HG03064 (cell line): ENCODE results near the gene MGRN1.
"Not testable (repeated sequence)": the region's sequence is repeated elsewhere in the genome, so short reads cannot be mapped to it uniquely, and the experiment has no call there.

ENCODE experiments used
- ATAC-seq: cut with Tn5 transposase; IDR thresholded peaks from one replicate; pipeline ENCODE4 v1.9.1; 2021; ENCODE audit warnings: low read depth; ENCODE audit not compliant: unreplicated experiment

The MGRN1 gene

DNA sequence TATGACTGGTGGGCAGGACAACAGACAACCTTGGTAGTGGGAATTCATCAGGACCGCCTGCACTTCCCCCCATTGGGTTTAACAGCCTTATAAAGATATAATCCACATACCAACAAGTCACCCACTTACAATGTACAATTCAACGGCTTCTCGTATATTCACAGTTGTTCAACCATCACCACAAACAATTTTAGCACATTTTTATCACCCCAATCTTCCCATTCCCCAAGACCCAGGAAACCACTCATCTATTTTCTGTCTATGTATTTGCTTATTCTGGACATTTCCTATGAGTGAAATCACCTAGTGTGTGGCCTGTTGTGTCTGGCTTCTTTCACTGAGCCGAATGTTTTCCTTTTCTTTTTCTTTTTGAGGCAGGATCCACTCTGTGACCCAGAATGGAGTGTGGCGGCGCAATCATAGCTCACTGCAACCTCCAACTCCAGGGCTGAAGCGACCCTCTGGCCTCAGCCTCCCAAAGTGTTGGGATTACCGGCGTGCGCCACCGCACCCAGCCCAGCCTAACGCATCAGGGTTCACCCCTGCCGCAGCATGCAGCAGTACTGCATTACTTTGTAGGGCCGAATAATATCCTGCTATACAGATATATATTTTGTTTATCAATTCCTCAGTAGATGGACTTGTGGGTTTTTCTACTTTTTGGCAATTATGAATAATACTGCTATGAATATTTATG is 98.6 kb downstream of the MGRN1 start:
- no peak for ATAC-seq

GRCh38 chr16:4724661-4725270 is 100.1 kb downstream of the MGRN1 start:
- ATAC-seq, result no peak

DNA sequence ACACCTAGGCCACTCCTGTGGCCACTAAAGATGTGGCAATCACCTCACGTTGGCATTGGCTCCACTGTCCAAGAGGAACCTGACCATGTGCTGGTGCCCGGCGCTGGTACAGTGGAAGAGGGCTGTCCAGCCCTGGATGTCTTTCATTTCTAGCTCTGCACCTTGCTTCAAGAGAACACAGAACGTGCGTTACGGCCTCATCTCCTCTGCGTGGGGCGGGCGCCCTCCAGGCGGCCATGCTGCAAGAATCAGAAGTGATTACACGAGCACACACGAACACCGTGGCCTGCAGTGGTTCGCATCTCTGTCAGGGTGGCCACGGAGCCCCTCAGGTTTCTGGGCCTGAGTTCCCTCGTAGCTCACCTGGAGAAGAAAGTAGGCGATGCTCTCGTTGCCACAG is 102.0 kb downstream of the MGRN1 start:
- ATAC-seq, result no peak

- no peak for ATAC-seq
Measured at GRCh38 chr16:4728676-4729075, 104.0 kb downstream of the MGRN1 start.

DNA sequence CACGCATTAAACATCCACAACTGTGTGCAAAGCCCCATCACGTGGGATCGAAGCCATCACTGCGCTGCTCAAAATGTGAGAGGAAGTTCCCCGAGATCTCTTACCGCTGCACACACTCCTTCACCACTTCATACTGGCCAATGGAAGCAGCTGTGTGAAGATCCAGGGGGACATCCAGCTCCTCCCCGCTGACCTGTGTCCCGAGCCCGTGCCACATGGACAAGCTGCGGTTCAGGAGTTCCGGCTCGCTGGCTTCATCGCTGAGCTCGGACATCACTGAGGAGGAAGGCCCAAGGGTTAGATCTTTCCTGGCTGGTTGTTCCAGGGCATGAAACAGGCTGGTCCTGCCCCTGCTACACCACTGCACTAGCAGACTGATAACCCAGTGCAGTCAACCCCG is 105.2 kb downstream of the MGRN1 start:
- no peak for ATAC-seq

DNA sequence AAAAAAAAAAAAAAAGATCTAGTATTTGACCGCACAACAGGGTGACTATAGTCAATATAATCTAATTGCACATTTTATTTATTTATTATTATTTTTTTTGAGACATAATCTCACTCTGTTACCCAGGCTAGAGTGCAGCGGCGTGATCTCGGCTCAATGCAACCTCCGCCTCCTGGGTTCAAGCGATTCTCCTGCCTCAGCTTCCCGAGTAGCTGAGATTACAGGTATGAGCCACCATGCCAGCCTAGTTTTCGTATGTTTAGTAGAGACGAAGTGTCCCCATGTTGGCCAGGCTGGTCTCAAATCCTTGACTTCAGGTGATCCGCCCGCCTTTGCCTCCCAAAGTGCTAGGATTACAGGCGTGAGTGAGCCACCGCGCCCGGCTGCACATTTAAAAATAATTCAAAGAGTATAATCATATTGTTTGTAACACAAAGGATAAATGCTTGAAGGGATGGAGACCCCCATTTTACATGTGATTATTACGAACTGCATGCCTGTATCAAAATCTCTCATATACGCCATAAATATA is 108.7 kb downstream of the MGRN1 start:
- no peak for ATAC-seq

- ATAC-seq, result no peak
Measured at GRCh38 chr16:4733747-4734062, 109.1 kb downstream of the MGRN1 start.

DNA sequence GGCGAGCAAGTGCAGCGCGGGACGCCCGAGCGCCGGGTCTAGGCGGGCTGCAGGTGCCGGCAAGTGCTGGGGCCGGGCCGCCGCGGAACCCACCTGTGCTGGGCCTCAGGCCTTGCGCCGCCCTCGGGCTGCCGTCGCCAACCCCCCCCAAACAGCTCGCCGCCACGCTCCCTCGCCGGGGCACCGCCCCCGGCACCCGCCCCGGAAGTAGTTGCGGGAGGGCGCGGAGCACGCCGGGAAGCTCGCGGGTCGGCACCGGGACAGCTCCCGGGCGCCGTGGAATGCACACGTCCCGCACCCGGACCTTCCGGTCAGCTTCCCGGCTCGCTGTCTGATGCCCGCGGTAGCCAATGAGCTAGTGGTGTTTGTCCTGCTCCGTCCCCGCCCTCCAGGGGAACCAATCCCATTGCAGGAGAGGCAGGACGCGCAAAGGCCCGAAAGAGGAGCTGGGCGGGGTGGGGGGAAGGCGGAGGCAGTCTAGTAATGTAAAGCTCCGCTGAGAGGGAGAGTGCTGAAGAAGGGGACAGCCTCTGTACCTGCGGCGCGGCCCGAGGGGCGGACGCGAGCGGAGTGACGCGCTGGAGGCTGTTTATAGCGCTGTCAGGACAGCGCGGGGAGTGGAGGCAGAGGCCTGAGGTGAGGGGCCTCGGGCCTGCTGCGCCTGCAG is 109.6 kb downstream of the MGRN1 start, which contains the start of the genes ANKS3 and DNAAF8:
Gene ANKS3, minus strand, starts transcription at position 209 of the 667 bp plus-strand sequence. CDS start 4,122 bp downstream, outside the sequence.
Gene DNAAF8, plus strand, starts transcription at position 475 of the 667 bp plus-strand sequence. CDS start 1,978 bp downstream, outside the sequence.
- peak; percentile 57 for ATAC-seq

DNA sequence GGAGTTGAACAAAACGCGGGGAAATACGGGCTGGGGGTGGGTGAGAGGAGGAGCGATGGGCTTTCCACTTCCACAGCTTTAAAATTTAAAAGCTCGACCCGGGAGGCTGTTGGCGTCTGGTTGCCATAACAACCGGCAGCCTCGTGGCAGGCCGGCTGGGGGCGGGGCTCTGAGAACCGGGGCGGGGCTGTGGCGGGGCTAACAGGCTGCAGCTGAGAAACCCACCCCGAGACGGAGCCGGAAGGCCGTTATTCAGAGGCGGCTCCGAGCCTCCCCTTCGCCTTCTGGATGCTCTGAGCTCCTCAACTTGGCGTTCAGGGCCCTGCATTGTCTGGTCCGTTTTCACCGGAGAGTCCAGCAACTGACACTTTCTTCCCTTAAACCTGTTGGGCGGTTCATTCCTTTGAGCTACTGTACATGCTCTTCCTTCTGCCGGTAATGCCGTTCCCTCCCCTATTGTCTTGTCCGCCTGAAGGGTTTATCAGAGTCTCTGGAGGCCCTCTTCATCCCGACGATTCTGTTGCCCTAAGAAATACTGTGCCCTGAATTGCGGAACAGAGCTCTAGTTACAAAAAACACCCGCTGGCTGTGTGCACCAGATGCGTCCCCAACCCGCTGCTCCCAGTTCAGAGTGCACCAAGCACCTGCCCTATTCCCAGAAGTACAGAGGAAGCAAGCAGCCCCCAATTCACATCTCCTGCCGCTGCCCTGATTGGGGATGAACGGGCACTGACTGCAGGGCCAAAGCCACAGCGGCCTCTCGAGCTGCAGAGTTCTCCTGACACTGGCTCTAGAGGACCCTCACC is 110.3 kb downstream of the MGRN1 start:
- ATAC-seq, result peak; percentile 49

DNA sequence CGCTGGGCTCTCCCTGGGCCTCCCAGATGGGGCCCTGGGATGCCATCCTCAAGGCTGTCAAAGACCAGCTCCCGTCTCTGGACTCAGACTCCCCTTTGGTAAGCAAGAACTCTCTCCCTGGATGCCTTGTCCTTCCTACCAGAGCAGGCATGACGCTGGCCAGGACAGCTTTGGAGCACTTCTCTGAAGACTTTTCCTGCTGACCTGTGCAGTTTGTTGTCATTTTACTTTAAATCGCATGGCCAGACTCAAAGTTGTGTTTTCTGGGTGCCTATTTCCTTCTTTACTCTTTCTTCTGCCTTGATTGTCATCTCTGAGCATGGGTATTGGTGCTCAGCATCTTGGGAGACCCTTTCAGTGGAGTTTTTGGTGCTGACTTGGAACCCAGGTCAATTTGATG is 111.9 kb downstream of the MGRN1 start:
- no peak for ATAC-seq

GRCh38 chr16:4737545-4737944 is 112.9 kb downstream of the MGRN1 start:
- ATAC-seq, result no peak

DNA sequence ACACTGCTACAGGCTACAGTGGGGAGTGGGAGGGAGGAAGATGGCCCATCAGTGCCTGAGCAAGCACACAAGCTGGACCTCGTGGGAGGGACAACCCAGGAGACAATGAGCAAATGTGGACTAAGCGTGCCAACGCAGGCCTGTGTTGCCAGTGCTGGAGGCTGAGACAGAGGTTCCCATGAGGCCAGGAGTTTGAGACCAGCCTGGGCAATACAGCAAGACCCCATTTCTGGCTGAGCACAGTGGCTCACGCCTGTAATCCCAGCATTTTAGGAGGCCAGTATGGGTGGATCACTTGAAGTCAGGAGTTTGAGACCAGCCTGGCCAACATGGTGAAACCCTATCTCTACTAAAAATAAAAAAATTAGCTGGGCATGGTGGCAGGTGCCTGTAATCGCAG is 113.7 kb downstream of the MGRN1 start:
- ATAC-seq, result not testable (repeated sequence)
